Activated gamma-delta T cell treated with anti-CD3 and anti-CD28 coated beads, Interleukin-2, amount 50 U/mL, for 16 hours (primary cell): ENCODE measurements around the gene TSPEAR.

ENCODE experiments used
- DNase-seq: peaks from one replicate; pipeline ENCODE4 v3.0.0-alpha.2; 2020; ENCODE audit warnings: low read depth

Gene TSPEAR

DNA sequence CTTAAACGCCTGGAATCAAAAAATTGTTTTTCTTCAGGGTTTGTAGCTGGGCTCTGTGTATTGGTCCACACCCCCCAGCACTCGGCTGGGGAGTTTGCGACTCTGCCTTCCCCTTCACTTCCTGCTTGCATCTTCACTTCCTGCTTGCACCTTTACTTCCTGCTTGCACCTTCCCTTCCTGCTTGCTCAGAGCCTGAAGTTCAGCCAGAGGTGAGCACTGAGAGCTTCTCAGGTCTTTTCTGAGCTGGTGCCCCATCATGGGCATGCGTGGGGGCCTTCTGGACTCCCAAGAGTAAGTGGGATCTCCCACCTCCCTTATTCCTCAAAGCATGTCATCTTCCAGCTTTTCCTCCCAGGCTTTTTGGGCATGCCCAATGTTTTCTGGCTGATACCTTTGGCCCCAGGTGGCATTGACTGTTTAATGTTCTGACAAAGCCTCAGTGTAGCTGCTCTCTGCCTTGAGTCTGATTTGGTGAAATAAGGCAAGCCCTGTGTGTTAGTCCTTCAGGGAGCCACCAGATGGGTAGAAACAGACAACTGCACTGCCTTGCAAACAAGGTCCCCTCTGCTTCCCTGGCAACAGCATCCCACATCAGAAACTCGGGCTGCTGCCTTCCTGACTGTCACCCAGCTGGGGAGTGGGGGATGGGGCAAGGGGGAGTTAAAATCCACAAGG is 163.6 kb downstream of the TSPEAR start:
- no peak for DNase-seq

DNA sequence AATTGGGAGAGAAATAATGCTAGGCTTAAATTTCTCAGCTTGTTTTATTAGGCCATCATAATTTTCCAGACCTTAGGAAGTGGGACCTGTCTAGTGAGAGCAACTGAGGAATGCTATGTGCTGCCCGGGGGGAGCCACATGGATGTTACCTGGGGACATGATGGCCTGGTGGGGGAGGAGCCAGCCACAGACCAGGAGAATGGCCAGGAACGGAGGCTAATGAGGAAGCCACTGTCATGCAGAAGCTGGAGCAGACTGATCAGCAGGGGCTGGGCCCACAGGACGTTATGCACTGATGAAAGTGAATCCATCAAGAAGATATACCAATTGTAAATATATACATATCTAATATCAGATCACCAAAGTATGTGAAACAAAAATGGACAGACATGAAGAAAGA is 166.8 kb downstream of the TSPEAR start:
- DNase-seq, result no peak

DNA sequence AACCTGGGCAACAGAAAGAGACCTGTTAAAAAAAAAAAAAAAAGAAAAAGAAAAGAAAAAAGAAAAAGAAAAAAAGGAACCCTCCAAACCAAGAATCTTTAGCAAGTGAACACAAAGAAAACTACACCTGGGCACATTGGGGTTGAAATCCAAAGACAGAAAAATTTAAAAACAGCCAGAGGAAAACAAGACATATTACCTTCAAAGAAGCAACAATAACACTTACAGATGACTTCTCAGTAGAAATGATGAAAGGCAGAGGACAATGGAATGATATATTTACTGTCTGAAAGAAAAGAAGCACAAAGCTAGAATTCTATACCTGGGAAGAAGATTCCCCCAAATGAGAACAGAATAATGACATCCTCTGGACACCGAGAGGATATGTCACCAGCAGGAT is 168.7 kb downstream of the TSPEAR start:
- no peak for DNase-seq

DNA sequence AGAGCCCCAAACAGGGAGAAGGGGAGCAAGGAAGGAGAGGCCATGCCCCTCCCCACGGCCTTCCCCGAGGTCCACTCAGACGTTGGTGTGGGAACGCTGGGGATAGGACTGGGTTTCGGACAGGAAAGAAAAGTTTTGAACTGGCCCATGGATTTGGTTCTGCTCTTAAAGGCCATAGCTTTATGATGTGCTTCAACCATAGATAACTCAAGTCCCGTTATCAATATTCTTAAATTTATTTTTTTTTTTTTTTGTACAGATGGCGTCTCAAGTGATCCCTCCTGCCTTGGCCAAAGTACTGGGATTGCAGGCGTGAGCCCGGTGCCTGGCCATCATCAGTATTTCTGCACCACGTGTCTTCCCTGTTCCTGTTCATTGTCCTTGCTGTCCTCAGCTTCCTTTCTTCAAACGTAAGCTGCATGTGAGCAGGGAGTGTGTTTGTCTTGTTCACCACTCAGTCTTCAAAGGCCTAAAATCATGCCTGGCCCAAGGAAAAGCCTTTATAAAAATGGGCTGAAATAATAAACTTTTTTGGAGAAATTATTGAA is 170.6 kb downstream of the TSPEAR start:
- no peak for DNase-seq

DNA sequence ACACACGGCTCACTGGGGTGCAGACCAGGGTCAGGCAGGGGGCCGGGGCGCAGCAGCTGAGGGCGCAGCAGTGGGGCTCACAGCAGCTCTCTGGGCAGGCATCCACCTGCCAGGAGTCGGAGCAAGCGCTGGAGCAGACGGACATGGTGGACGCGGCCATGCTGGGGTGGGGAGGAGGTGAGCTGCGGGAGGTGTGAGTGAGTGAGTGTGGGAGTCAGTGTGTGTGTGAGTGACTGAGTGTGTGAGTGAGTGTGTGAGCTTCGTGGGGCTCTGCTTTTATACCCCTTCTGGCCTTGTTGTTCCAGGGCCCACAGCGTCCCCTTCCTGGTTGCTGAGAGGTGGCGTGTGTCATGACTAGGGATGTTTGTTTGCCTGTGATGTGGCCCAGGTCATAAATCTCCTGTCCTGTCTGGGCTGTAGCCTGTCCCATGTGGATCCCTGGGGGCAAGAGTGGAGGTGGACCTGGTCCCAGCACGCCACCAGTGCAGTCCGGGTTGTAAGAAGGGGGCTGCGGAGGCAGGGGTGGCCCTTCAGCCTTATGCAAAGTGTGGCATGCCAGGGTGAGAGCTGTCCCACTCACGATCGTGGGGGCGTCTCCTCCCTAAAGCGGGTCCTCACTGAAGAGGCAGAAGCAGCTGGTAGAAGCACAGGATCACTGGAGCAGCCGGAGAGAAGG is 171.2 kb downstream of the TSPEAR start, which contains the start of gene KRTAP10-1:
KRTAP10-1 (minus strand) TSS at position 205 of the 676 bp plus-strand sequence; CDS start at position 160, 45 bp downstream.
- DNase-seq, result no peak

DNA sequence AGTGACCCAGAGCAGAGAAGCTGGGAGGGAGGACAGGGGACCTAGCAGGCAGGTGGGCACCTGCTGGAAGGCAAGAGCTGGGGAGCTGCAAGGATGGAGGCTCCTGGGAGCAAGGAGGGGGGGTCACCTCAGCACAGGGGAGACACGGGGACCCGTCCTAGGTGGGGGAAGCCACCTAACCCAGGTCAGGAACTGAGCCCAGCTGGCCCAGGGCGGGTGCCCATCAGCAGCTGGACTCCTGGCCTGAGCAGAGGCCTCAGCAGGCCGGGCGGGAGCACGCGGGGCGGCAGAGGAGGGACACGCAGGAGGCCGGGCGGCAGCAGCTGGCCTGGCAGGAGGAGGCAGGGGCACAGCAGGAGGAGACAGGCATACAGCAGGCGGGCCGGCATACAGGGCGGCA is 172.3 kb downstream of the TSPEAR start:
- no peak for DNase-seq

DNA sequence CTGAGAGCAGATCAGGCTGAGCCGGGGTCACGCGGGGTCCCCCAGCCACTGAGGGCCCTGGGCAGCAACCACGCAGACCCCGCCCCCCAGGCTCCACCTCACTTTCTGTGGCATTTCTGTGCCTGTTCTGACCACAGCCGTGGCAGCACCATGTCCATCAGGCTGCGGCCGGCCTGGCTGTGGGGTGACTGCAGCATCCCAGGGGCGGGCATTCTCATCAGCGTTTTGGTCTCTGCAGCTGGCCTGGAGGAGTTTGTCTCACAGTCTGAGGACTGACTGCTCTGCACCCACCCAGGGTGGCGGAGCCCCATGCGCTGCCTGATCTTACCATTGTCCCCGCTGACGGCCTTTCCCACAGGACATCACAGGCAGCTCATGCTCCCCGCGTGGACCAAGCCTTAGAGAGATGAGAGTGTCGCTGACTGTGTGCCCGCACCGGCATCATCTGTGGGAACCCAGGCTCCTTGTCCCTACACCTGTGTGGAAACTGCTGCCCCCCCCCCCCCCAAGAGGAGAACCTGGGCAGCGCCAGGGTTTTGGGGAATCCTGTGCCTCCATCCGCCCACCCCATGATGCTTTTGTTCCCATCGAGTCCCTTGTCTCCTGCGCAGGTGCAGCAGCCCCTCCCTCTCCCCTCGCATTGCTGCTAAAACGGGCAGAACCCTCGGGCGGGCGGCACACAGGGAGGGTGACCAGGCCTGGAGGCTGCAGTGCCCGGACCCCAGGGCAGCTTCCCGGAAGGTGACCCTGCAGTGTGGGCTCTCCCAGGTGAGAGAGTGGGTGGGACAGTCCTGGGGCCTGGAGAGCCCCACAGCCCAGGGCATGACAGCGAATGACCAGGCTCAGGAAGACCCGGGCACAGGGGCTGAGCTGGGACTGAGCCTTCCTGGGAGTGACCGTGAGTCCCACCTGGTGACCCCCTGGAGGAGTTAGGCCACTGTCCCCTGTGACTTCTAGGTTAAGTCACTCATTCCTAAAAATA is 173.2 kb downstream of the TSPEAR start:
- no peak for DNase-seq

DNA sequence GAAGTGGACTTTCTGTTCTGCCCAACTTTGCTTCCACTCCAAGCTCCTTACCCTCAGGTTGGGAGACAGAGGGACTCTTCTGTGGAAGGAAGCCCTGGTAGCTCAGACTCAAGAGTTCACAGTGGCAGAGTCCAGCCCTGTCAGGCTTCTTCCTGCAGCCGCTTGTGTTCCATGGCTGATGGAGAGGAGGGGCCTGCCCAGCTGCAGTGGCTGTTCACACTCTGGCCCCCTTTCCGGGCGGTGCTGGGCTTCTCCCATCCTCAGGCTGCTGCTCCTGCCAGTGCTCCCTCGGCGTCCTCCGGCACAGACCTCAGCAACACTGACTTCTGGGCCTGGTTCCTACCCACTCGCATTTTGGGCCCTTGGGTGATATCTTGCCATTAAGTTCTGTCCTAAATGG is 175.4 kb downstream of the TSPEAR start:
- no peak for DNase-seq

DNA sequence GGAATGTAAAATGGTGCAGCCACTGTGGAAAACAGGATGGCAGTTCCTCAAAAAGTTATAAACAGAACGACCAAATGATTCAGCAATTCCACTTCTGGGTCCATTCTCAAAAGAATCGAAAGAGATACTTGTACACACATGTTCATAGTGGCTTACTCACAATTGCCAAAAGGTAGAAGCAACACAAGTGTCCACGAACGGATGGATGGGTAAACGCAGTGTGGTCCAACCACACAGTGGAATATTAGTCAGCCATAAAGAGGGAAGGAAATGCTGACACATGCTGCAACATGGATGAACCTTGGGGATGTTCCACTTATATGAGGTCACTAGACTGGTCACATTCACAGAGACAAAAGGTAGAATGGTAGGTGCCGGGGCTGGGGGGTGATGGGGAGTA is 176.7 kb downstream of the TSPEAR start:
- no peak for DNase-seq

DNA sequence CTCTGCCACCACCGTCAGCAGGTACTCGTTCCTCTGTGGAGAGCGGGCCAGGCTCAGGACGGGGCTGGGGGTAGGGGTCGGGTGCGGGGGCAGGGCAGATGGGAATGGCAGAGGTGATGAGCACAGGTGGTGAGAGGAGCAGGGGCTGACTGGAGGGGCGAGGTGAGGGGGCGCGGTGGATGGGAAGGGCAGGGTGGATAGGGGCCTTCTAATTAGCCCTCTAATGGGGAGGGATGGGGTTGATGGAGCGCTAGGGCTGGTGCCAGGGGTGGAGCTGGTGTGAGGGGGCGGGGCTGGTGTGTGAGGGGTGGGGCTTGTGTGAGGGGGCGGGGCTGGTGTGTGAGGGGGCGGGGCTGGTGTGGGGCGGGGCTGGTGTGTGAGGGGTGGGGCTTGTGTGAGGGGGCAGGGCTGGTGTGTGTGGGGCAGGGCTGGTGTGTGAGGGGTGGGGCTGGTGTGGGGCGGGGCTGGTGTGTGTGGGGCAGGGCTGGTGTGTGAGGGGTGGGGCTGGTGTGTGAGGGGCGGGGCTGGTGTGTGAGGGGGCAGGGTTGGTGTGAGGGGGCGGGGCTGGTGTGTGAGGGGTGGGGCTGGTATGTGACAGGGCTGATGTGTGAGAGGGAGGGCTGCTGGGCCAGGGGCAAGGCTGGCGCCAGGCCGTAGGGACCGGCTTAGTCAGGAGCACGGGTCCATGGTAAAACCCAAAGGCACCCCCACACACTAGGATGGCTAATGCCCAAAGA is 177.3 kb downstream of the TSPEAR start:
- DNase-seq, result no peak

DNA sequence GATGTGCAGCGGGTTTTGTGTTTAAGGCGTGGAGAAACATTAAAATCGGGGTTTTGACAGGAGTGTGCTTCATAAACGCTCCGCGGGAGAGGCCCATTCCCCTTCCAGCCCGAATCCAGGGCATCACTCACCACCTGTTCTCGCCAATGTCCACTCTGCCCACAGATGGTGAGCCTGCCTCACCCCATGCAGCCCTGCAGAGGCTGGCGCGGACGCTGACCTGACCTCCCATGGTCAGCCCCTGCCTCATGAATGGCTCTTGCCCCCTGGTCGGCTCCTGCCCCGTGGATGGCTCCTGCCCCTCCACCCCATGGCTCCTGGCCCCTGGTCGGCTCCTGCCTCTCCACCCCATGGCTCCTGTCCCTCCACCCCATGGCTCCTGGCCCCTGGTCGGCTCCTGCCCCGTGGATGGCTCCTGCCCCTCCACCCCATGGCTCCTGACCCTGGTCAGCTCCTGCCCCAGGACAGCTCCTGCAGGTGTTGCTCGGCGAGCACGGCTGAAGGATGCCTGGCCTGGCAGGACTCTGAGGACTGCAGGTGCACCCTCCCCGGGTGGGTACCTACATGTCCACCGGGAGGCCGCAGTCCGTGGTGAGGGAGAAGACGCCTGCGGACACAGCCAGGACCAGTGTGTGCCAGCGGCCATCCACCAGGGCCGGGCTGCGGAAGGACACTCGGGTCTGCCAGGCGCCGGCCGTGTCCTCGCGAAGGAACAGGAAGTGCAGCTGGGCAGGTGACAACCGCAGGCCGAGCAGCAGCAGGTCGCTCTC is 178.1 kb downstream of the TSPEAR start:
- DNase-seq, result no peak

DNA sequence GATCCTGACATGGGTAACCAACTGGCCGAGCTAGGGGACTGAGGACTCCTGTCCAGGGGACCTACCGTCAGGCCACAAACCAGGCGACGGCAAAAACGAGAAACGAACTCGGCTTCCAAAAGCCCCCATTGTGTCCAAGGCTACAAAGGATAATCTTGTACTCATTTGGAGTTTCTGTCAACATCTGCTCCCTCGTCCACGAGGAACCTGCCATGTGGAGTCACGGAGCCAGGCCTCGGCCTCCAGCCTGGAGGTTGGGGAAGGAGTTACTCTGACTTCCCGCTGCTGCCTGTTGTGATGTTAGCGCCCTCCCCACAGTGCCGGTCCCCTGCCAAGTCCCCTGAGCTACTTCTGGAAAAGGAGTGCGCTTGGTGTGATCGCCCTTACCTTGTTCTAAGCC is 178.7 kb downstream of the TSPEAR start:
- no peak for DNase-seq

DNA sequence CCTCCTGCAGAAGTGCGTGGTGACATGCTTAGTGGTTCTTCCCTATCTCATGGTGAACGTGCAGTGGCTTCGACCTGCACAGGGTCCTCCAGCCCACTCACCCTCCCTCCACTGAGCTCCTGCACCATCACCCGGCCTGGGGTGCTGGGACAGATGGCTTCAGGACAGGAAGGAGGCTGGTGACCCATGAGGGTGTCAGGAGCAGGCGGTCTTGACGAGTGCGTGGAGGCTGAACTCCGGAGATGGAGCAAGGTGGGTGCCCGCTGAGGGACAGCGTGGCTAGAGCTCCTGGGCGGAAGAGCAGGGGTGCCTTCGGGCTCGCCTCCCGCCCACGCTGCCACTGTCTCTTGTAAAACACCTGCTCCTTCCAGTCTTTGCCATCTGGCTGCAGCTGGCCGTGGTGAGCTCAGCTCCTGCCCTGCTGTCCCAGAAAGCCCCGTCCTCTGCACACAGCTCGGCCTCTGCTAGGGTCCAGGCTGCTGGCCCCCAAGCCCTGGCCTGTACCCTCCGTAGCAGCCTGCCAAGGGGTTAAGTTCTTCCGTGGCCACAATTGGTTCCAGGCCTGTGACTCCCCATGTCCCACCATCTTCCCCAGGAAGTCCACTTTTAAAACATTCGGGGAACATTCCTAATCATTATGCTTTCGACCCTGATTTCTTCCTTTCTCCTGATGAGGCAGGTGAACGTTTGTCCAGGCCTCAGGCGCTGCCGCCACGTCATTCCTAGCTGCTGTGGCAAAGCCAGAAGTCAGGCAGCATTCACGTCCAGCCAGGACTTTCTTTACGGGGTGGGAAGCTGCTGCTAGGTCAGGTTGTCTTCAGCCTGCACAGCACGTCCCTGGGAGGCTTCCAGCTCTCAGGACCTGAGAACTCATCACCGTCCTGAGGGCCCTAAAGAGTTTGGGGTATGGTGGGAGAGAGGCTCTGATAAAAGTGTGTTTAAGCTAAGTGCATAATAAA is 179.5 kb downstream of the TSPEAR start:
- no peak for DNase-seq

DNA sequence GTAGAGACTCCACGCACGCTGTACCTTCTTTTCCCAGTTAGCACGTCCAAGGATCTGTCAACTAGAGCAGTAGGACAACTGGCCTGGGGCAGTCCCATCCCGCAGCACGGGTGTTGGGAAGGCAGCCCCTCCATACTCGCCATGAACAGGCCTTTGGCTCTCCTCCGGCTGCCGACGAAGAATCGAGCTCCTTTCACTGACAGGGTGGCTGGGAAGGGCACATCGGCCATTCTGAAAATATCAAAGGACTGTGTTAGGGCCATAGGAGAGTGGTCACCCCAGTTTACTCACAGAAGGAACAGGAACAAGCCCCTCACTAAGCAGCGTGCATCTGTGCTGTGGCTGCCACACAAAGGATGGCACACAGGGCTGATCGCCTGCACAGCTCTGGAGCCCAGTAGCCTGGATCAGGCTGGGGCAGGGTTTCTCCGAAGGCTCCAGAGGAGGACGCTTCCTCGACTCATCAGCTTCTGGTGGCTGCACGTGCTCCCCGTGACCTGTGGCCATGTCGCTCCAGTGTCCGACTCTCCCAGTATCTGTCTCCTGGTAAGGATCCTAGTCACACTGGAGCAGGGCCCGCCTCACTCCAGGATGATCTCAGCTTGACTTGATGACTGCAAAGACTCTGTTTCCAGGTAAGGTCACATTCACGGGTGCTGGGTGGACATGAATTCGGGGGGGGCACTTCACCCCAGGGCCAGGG is 180.3 kb downstream of the TSPEAR start:
- no peak for DNase-seq

DNA sequence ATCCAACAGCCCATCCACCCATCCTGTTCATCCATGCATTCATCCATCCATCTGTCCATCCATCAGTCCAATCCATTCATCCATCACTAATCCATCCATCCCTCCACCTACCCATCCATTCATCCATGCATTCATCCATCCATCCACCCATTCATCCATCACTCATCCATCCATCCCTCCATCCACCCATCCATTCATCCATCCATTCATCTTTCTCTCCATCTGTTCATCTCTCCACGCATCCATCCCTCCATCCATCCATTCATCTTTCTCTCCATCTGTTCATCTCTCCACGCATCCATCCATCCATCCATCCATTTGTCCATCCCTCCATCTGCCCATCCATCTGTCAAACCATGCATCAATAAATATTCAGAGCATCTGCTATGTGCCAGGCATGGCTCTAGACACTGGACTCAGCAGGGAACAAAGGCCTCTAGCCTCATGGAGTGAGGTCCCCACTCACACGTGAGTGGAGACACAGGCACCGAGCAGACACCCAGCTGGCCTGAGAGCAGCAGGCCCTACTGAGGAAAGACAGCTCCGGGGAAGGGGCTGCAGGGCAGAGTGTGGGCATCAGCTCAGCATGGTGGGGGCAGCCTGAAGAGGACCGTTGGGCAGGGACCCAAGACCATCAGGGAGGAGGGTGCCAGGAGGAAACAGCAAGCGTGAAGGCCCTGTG is 181.0 kb downstream of the TSPEAR start:
- no peak for DNase-seq

DNA sequence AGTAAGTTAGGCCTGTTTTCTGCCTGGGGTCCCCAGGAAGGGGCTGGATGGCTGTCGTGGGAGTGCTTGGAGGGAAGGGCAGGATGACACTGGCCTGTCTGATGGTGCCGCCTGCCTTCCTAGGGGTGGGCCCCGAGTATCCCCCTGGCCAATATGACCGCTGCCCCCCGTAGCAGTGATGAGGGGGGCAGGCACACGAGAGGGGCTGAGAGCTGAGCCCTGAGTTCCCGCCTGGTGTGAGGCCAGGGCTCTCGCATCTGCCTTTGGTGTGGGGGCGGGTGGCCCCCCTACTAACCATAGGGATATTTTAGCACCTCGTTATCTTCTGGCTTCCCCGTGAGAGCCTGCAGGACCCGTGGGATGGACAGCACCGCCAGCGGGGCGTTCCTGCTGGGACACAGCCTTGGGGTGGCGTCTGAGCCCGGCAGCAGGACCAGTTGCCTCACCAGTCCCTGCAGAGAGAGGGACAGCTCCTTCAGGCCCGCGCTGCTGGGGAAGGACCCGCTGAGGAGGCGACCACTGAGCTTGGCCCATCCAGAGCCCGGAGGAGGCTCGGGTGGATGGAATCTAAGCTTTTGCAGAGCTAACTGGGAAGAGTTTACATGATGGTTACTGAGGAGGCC is 181.8 kb downstream of the TSPEAR start:
- no peak for DNase-seq

DNA sequence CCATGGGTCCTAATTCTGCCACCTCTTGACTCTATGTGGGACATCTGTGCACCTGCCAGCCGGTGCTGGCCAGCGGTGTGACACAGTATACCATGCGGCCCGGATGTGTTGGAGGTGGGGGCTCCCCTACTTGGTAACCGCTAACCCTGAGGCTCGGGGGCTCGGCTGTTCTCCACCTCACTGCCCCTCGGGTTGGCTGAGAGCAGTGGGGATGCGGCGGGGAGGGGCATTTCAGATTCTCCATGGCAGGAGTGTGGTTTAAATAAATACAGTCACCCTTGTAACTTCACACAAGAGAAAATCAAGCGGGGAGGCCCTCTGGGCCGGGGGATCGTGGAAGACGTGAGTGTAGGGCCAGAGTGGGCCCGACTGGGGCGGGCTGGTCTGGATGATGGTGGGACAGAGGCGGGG is 182.4 kb downstream of the TSPEAR start:
- no peak for DNase-seq

DNA sequence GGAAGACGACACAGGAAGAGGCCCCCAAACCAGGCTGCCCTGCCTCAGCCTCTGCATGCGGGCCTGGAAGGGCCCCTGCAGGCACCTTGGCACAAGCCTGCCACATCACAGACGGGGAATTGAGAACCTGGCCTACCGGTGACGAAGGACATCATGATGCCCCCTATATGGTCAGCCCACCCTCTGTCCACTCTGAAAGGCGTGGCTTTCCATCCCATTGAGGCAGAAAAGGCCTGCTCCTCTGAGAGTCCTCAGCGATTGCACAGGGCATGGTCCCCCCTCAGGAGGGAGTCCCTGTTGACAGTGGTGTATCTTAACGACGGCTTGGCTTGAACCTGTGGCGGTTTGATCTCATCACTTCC is 182.8 kb downstream of the TSPEAR start:
- no peak for DNase-seq
